Gastroesophageal sphincter (tissue), 4 donors: ENCODE data around the gene ACVR1B. TPM values are rescaled to one million over a fixed set of nuclear protein-coding genes. Genes with fewer than 3 reads are reported as not detected.

Experiments
- ATAC-seq: fragments of 150-250 bp; one replicate; pipeline ENCODE4 v1.9.1; 2016; ENCODE audit warnings: mild to moderate bottlenecking, moderate library complexity
- H3K27ac ChIP-seq, 4 donors: fragments of 200-600 bp; sonication (generic) in 3 of 4; 1 replicate in 3 of 4; 2 replicates in 1 of 4; pipeline ENCODE4 v1.5.1; 2016 to 2019
- H3K27me3 ChIP-seq: fragments of 200-600 bp; sonication (generic); one replicate; pipeline ENCODE4 v1.5.1; 2019
- H3K36me3 ChIP-seq, 2 donors: fragments of 200-600 bp; sonication (generic); one replicate each; pipeline ENCODE4 v1.5.1; 2019; ENCODE audit warnings: control low read depth in 1 of 2
- H3K4me1 ChIP-seq, 3 donors: fragments of 200-600 bp; sonication (generic); 1 replicate in 2 of 3; 2 replicates in 1 of 3; pipeline ENCODE4 v1.5.1; 2016 to 2019; ENCODE audit warnings: control low read depth in 2 of 3
- H3K4me3 ChIP-seq, 2 donors: fragments of 200-600 bp; sonication (generic); one replicate each; pipeline ENCODE4 v1.5.1; 2019; ENCODE audit warnings: mild to moderate bottlenecking in 1 of 2, moderate library complexity in 1 of 2
- H3K9me3 ChIP-seq, 3 donors: fragments of 200-600 bp; sonication (generic); one replicate each; pipeline ENCODE4 v1.5.1; 2017 to 2019; ENCODE audit warnings: control low read depth in 2 of 3
- CTCF ChIP-seq, 4 experiments: fragments of 200-600 bp in 2 of 4; fragments of 450-650 bp in 2 of 4; sonication (generic) in 1 of 4; IDR thresholded peaks; one replicate each; pipeline ENCODE4 v1.5.1; 2017 to 2019; ENCODE audit warnings: antibody characterized with exemption in 4 of 4, mild to moderate bottlenecking in 2 of 4, moderate library complexity in 2 of 4
- EP300 ChIP-seq: sonication (generic); formaldehyde crosslinking; IDR thresholded peaks from one replicate; pipeline ENCODE4 v1.6.1; 2017; ENCODE audit warnings: antibody characterized with exemption, mild to moderate bottlenecking
- POLR2A ChIP-seq, 2 donors: fragments of 450-650 bp; IDR thresholded peaks; one replicate each; pipeline ENCODE4 v1.6.1; 2017; ENCODE audit warnings: antibody characterized with exemption in 2 of 2, mild to moderate bottlenecking in 2 of 2, moderate library complexity in 1 of 2
- POLR2AphosphoS5 ChIP-seq: sonication (generic); formaldehyde crosslinking; IDR thresholded peaks from one replicate; pipeline ENCODE4 v1.6.1; 2017; ENCODE audit warnings: antibody characterized with exemption
- WGBS, 2 donors: methylation state at CpG; one replicate each; pipeline ENCODE4 v1.1.5; 2018; ENCODE audit warnings: low coverage in 1 of 2; 5-methylcytosine and 5-hydroxymethylcytosine counted together
- total RNA-seq, 4 donors: library from RNA; depleted of rRNA; stranded (reverse); fragments of >200 nt; gene quantifications; one replicate each; pipeline ENCODE4 v1.1.0, GENCODE V29; 2016

Gene ACVR1B
- total RNA-seq, 4 donors from 2014 or later, result 6.5 to 17.9 (median 10.5) TPM

GRCh38 chr12:51925346-51926063 lies 26.0 kb upstream of the ACVR1B start:
- ATAC-seq, result no peak
- peaks cover 0 to 7% of the 10 kb centered on the region in 2 donors for H3K36me3 ChIP-seq
- no peak overlapping the region for H3K4me3 ChIP-seq
- TF ChIP-seq POLR2AphosphoS5, result no peak
- TF ChIP-seq CTCF (IDR thresholded peaks at IDR 0.05), result no peak
- no peak for TF ChIP-seq POLR2A (IDR thresholded peaks at IDR 0.05)
- TF ChIP-seq EP300, result no peak
- H3K27ac ChIP-seq, result peak overlapping the region in 1 of 4 donors; percentile 11
- 50 to 82% methylated on average over 1 to 2 of the region's 3 CpGs for WGBS, 2 donors
- no peaks in the 10 kb centered on the region for H3K9me3 ChIP-seq
- peaks cover 0 to 22% (median 7%) of the 10 kb centered on the region in 3 donors for H3K4me1 ChIP-seq
- H3K27me3 ChIP-seq, result peaks cover 14% of the 10 kb centered on the region

GRCh38 chr12:51926064-51926632 lies 25.4 kb upstream of the ACVR1B start:
- ATAC-seq, result no peak
- Histone ChIP-seq H3K27ac (peak overlapping the region in 3 of 4 donors; percentile 11 to 20 (median 14)), H3K27me3 (peaks cover 14% of the 10 kb centered on the region), H3K4me1 (peaks cover 0 to 22% (median 7%) of the 10 kb centered on the region in 3 donors), H3K9me3 (no peaks in the 10 kb centered on the region), H3K4me3 (no peak overlapping the region), H3K36me3 (peaks cover 0 to under 1% of the 10 kb centered on the region in 2 donors)
- 64 to 66% methylated on average over 2 to 7 of the region's 8 CpGs for WGBS, 2 donors
- TF ChIP-seq CTCF (IDR thresholded peaks at IDR 0.05) (no peak), EP300 (no peak), POLR2AphosphoS5 (peak; percentile 13)

- Histone ChIP-seq H3K27me3 (peaks cover 14% of the 10 kb centered on the region), H3K9me3 (no peaks in the 10 kb centered on the region), H3K4me1 (peaks cover 0 to 22% (median 7%) of the 10 kb centered on the region in 3 donors), H3K27ac (peak overlapping the region in 1 of 4 donors; percentile 14), H3K36me3 (no peaks in the 10 kb centered on the region), H3K4me3 (no peak overlapping the region)
- ATAC-seq, result no peak
- TF ChIP-seq EP300, result no peak
- TF ChIP-seq POLR2AphosphoS5, result no peak
- TF ChIP-seq POLR2A (IDR thresholded peaks at IDR 0.05), result no peak
- TF ChIP-seq CTCF (IDR thresholded peaks at IDR 0.05), result peak in 3 of 4 experiments; percentile 7 to 34 (median 27)
- WGBS, 2 donors, result 95% methylated on average over 2 of the region's 2 CpGs
Observed at GRCh38 chr12:51926718-51927117, 24.8 kb upstream of the ACVR1B start.

GRCh38 chr12:51932218-51933076 lies 19.1 kb upstream of the ACVR1B start:
- Histone ChIP-seq H3K36me3 (no peaks in the 10 kb centered on the region), H3K27me3 (no peaks in the 10 kb centered on the region), H3K27ac (no peak overlapping the region), H3K4me1 (no peaks in the 10 kb centered on the region), H3K9me3 (no peaks in the 10 kb centered on the region), H3K4me3 (no peak overlapping the region)
- WGBS, 2 donors, result 78 to 84% methylated on average over 5 of the region's 5 CpGs
- no peak for TF ChIP-seq POLR2A (IDR thresholded peaks at IDR 0.05)
- TF ChIP-seq POLR2AphosphoS5, result no peak
- TF ChIP-seq CTCF (IDR thresholded peaks at IDR 0.05), result no peak
- TF ChIP-seq EP300, result no peak
- no peak for ATAC-seq
